SH-SY5Y (cell line): Measurements from ENCODE around the gene APBB1IP.

Source experiments
- GATA2 ChIP-seq: IDR thresholded peaks from 2 replicates; pipeline ENCODE4 v1.6.1; 2011; ENCODE audit warnings: mild to moderate bottlenecking, low read depth, low read length
- GATA3 ChIP-seq: IDR thresholded peaks from 2 replicates; pipeline ENCODE4 v1.6.1; 2011; ENCODE audit warnings: low read depth, mild to moderate bottlenecking, low read length, moderate library complexity

GRCh38 chr10:26505491-26505890 is 67.3 kb downstream of the APBB1IP start:
- TF ChIP-seq GATA3, result no peak
- no peak for TF ChIP-seq GATA2
